A673 (cell line): ENCODE data around the gene RHO.

ENCODE experiments used
- CTCF ChIP-seq: fragments of 300-800, 200-600 bp; sonication (generic); conservative IDR thresholded peaks from 2 replicates; pipeline ENCODE4 v1.5.1; 2017; ENCODE audit warnings: low read depth, mild to moderate bottlenecking, antibody characterized with exemption, low read length, moderate library complexity, mixed read lengths
- EZH2 ChIP-seq: fragments of 200-600 bp; sonication (generic); IDR thresholded peaks from 2 replicates; pipeline ENCODE4 v1.6.1; 2017; ENCODE audit warnings: borderline replicate concordance, low read depth, mild to moderate bottlenecking, mixed read lengths, antibody characterized with exemption, low read length; ENCODE audit not compliant: poor library complexity, severe bottlenecking

GRCh38 chr3:129563850-129564535 is 35.6 kb downstream of the RHO start:
- TF ChIP-seq CTCF (no peak), EZH2 (no peak)
